ENCODE measurements around the gene FOSB.

Gene FOSB

DNA sequence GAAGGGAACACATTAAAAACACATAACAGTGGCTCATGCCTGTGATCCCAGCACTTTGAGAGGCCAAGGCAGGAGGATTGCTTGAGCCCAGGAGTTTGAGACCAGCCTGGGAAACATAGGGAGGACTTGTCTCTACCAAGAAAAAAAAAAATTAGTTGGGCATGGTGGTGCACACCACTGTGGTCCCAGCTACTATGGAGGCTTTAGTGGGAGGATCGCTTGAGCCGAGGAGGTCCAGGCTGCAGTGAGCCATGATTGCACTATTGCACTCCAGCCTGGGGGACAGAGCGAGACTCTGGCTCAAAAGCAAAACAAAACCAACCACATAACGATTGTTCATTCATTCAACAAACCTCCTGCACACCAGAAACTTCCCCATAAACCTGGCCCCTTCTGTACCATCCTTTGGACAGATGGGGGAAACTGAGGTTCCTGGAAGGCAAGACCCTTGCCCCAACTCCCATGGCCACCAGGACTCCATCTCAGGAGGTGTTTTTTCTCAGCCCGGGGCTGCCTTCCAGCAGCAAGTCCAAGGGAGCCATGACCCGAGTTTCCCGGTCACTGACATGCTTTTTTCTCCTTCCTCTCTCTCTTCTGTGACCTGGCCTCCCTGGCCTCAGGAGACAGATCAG is 4.3 kb downstream of the FOSB start:
- no peak overlapping the region for H3K27ac ChIP-seq (ENCODE audit: insufficient read depth, low read depth, low read length, poor library complexity, severe bottlenecking)
- peaks cover 5% of the 10 kb centered on the region for H3K4me1 ChIP-seq (ENCODE audit: control insufficient read depth, insufficient read depth, low read length)
- H3K36me3 ChIP-seq (ENCODE audit: control insufficient read depth, insufficient read depth, low read length): no peaks in the 10 kb centered on the region
- H3K9me3 ChIP-seq (ENCODE audit: control insufficient read depth, low read length): no peaks in the 10 kb centered on the region
- H3K27me3 ChIP-seq (ENCODE audit: control insufficient read depth, insufficient read depth, low read length, poor library complexity, severe bottlenecking): peaks cover 71% of the 10 kb centered on the region
- H3K4me3 ChIP-seq (ENCODE audit: insufficient read depth, low read depth, low read length): no peak overlapping the region
- whole genome bisulfite sequencing, 2 experiments: 81 to 83% methylated on average over 7 of the region's 7 CpGs

DNA sequence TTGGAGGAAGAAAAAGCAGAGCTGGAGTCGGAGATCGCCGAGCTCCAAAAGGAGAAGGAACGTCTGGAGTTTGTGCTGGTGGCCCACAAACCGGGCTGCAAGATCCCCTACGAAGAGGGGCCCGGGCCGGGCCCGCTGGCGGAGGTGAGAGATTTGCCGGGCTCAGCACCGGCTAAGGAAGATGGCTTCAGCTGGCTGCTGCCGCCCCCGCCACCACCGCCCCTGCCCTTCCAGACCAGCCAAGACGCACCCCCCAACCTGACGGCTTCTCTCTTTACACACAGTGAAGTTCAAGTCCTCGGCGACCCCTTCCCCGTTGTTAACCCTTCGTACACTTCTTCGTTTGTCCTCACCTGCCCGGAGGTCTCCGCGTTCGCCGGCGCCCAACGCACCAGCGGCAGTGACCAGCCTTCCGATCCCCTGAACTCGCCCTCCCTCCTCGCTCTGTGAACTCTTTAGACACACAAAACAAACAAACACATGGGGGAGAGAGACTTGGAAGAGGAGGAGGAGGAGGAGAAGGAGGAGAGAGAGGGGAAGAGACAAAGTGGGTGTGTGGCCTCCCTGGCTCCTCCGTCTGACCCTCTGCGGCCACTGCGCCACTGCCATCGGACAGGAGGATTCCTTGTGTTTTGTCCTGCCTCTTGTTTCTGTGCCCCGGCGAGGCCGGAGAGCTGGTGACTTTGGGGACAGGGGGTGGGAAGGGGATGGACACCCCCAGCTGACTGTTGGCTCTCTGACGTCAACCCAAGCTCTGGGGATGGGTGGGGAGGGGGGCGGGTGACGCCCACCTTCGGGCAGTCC is 5.0 kb downstream of the FOSB start:
- no peaks in the 10 kb centered on the region for H3K36me3 ChIP-seq (ENCODE audit: control insufficient read depth, insufficient read depth, low read length)
- H3K27me3 ChIP-seq (ENCODE audit: control insufficient read depth, insufficient read depth, low read length, poor library complexity, severe bottlenecking): peaks cover 73% of the 10 kb centered on the region
- WGBS, 2 experiments: 43 to 47% methylated on average over 39 to 41 of the region's 44 CpGs
- H3K4me1 ChIP-seq (ENCODE audit: control insufficient read depth, insufficient read depth, low read length): peaks cover 5% of the 10 kb centered on the region
- H3K27ac ChIP-seq (ENCODE audit: insufficient read depth, low read depth, low read length, poor library complexity, severe bottlenecking): no peak overlapping the region
- H3K9me3 ChIP-seq (ENCODE audit: control insufficient read depth, low read length): no peaks in the 10 kb centered on the region
- no peak overlapping the region for H3K4me3 ChIP-seq (ENCODE audit: insufficient read depth, low read depth, low read length)

GRCh38 chr19:45473367-45473681 is 5.5 kb downstream of the FOSB start:
- 61 to 62% methylated on average over 3 to 4 of the region's 5 CpGs for WGBS, 2 experiments

GRCh38 chr19:45473682-45474605 is 6.1 kb downstream of the FOSB start:
- H3K4me3 ChIP-seq (ENCODE audit: insufficient read depth, low read depth, low read length): no peak overlapping the region
- no peaks in the 10 kb centered on the region for H3K36me3 ChIP-seq (ENCODE audit: control insufficient read depth, insufficient read depth, low read length)
- WGBS, 2 experiments: 80 to 81% methylated on average over 26 of the region's 27 CpGs
- H3K27me3 ChIP-seq (ENCODE audit: control insufficient read depth, insufficient read depth, low read length, poor library complexity, severe bottlenecking): peaks cover 64% of the 10 kb centered on the region
- H3K9me3 ChIP-seq (ENCODE audit: control insufficient read depth, low read length): no peaks in the 10 kb centered on the region
- H3K27ac ChIP-seq (ENCODE audit: insufficient read depth, low read depth, low read length, poor library complexity, severe bottlenecking): no peak overlapping the region
- H3K4me1 ChIP-seq (ENCODE audit: control insufficient read depth, insufficient read depth, low read length): peaks cover 4% of the 10 kb centered on the region

More at GRCh38 chr19:45473367-45473681, 5.5 kb downstream of the FOSB start:
- Histone ChIP-seq H3K4me1 (ENCODE audit: control insufficient read depth, insufficient read depth, low read length) (peaks cover 4% of the 10 kb centered on the region), H3K4me3 (ENCODE audit: insufficient read depth, low read depth, low read length) (no peak overlapping the region), H3K9me3 (ENCODE audit: control insufficient read depth, low read length) (no peaks in the 10 kb centered on the region), H3K36me3 (ENCODE audit: control insufficient read depth, insufficient read depth, low read length) (no peaks in the 10 kb centered on the region), H3K27ac (ENCODE audit: insufficient read depth, low read depth, low read length, poor library complexity, severe bottlenecking) (no peak overlapping the region), H3K27me3 (ENCODE audit: control insufficient read depth, insufficient read depth, low read length, poor library complexity, severe bottlenecking) (peaks cover 67% of the 10 kb centered on the region)

- H3K4me1 ChIP-seq (ENCODE audit: control insufficient read depth, insufficient read depth, low read length): peaks cover 4% of the 10 kb centered on the region
- no peaks in the 10 kb centered on the region for H3K9me3 ChIP-seq (ENCODE audit: control insufficient read depth, low read length)
- H3K27ac ChIP-seq (ENCODE audit: insufficient read depth, low read depth, low read length, poor library complexity, severe bottlenecking): no peak overlapping the region
- 87 to 88% methylated on average over 28 of the region's 28 CpGs for WGBS, 2 experiments
- H3K4me3 ChIP-seq (ENCODE audit: insufficient read depth, low read depth, low read length): no peak overlapping the region
- no peaks in the 10 kb centered on the region for H3K36me3 ChIP-seq (ENCODE audit: control insufficient read depth, insufficient read depth, low read length)
- H3K27me3 ChIP-seq (ENCODE audit: control insufficient read depth, insufficient read depth, low read length, poor library complexity, severe bottlenecking): peaks cover 64% of the 10 kb centered on the region
Observed at GRCh38 chr19:45474606-45475521, 7.1 kb downstream of the FOSB start.

GRCh38 chr19:45475537-45476291 is 7.9 kb downstream of the FOSB start:
- Histone ChIP-seq H3K36me3 (ENCODE audit: control insufficient read depth, insufficient read depth, low read length) (no peaks in the 10 kb centered on the region), H3K4me1 (ENCODE audit: control insufficient read depth, insufficient read depth, low read length) (peaks cover 4% of the 10 kb centered on the region), H3K27me3 (ENCODE audit: control insufficient read depth, insufficient read depth, low read length, poor library complexity, severe bottlenecking) (peaks cover 56% of the 10 kb centered on the region), H3K9me3 (ENCODE audit: control insufficient read depth, low read length) (no peaks in the 10 kb centered on the region), H3K4me3 (ENCODE audit: insufficient read depth, low read depth, low read length) (no peak overlapping the region), H3K27ac (ENCODE audit: insufficient read depth, low read depth, low read length, poor library complexity, severe bottlenecking) (no peak overlapping the region)
- WGBS, 2 experiments: 83 to 96% methylated on average over 6 of the region's 6 CpGs

GRCh38 chr19:45476304-45476703 is 8.5 kb downstream of the FOSB start:
- H3K27me3 ChIP-seq (ENCODE audit: control insufficient read depth, insufficient read depth, low read length, poor library complexity, severe bottlenecking): peaks cover 50% of the 10 kb centered on the region
- H3K9me3 ChIP-seq (ENCODE audit: control insufficient read depth, low read length): no peaks in the 10 kb centered on the region
- WGBS, 2 experiments: 71 to 77% methylated on average over 5 of the region's 5 CpGs
- no peak overlapping the region for H3K4me3 ChIP-seq (ENCODE audit: insufficient read depth, low read depth, low read length)
- H3K36me3 ChIP-seq (ENCODE audit: control insufficient read depth, insufficient read depth, low read length): no peaks in the 10 kb centered on the region
- peaks cover 4% of the 10 kb centered on the region for H3K4me1 ChIP-seq (ENCODE audit: control insufficient read depth, insufficient read depth, low read length)
- no peak overlapping the region for H3K27ac ChIP-seq (ENCODE audit: insufficient read depth, low read depth, low read length, poor library complexity, severe bottlenecking)

DNA sequence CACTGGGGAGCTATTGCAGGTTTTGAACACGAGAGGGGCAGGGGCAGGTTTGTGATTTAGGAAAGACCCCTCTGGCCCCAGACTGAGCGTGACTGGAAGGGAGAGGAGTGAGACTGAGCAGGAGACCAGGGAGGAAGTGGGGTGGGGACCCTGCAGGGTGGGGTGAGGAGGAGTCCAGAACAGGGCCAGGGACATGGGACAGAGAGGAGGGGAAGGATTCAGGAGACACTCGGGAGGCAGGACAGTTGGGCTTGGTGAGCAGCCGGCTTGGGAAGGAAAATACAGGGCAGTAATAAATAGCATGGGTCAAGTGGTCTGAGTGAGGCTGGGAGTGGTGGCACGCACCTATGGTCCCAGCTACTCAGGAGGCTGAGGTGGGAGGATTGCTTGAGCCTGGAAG is 9.4 kb downstream of the FOSB start:
- H3K4me3 ChIP-seq (ENCODE audit: insufficient read depth, low read depth, low read length): no peak overlapping the region
- WGBS, 2 experiments: 83 to 86% methylated on average over 5 of the region's 5 CpGs

More for the DNA sequence above, 9.4 kb downstream of the FOSB start:
- Histone ChIP-seq H3K27ac (ENCODE audit: insufficient read depth, low read depth, low read length, poor library complexity, severe bottlenecking) (no peak overlapping the region), H3K4me1 (ENCODE audit: control insufficient read depth, insufficient read depth, low read length) (peaks cover 4% of the 10 kb centered on the region), H3K27me3 (ENCODE audit: control insufficient read depth, insufficient read depth, low read length, poor library complexity, severe bottlenecking) (peaks cover 41% of the 10 kb centered on the region), H3K9me3 (ENCODE audit: control insufficient read depth, low read length) (no peaks in the 10 kb centered on the region), H3K36me3 (ENCODE audit: control insufficient read depth, insufficient read depth, low read length) (no peaks in the 10 kb centered on the region)

Measured in ectodermal cell (in vitro differentiated cells).